CD14-positive monocyte (primary cell): ENCODE results near the gene SYNDIG1. TPM values are rescaled to one million over a fixed set of nuclear protein-coding genes. Genes with fewer than 3 reads are reported as not detected.

Source experiments
- DNase-seq, 3 donors: peaks; one replicate each; pipeline ENCODE4 v3.0.0-alpha.2; 2011 to 2022
- H2AFZ ChIP-seq: 2 replicates; pipeline ENCODE4 v1.6.0; 2012; ENCODE audit warnings: mild to moderate bottlenecking, low read depth, low read length, inconsistent platforms; ENCODE audit not compliant: insufficient read depth, poor library complexity, severe bottlenecking
- H3K27ac ChIP-seq, 2 donors: 1 replicate in 1 of 2; 2 replicates in 1 of 2; pipeline ENCODE4 v1.5.1; 2012 to 2013; ENCODE audit warnings: low read length in 2 of 2, control low read depth in 1 of 2, inconsistent platforms in 1 of 2, low read depth in 1 of 2, mild to moderate bottlenecking in 1 of 2
- H3K27me3 ChIP-seq, 2 donors: one replicate each; pipeline versions ENCODE4 v1.6.0 to v1.6.1; 2011 to 2013; ENCODE audit warnings: low read length in 2 of 2; ENCODE audit not compliant: control insufficient read depth in 2 of 2, insufficient read depth in 2 of 2
- H3K36me3 ChIP-seq, 2 donors: replicated peaks in 1 of 2; 1 replicate in 1 of 2; 2 replicates in 1 of 2; pipeline versions ENCODE4 v1.5.1 to v1.6.1; 2012 to 2013; ENCODE audit warnings: low read length in 2 of 2, control low read depth in 1 of 2, inconsistent platforms in 1 of 2, mild to moderate bottlenecking in 1 of 2; ENCODE audit not compliant: insufficient read depth in 2 of 2, control insufficient read depth in 1 of 2
- H3K4me1 ChIP-seq, 2 donors: 1 replicate in 1 of 2; 2 replicates in 1 of 2; pipeline versions ENCODE4 v1.5.1 to v1.6.1; 2012 to 2013; ENCODE audit warnings: low read length in 2 of 2, control low read depth in 1 of 2, inconsistent platforms in 1 of 2, mild to moderate bottlenecking in 1 of 2, moderate library complexity in 1 of 2; ENCODE audit not compliant: insufficient read depth in 2 of 2, control insufficient read depth in 1 of 2
- H3K4me2 ChIP-seq: replicated peaks from 2 replicates; pipeline ENCODE3; 2012; ENCODE audit warnings: low read length, moderate library complexity, mild to moderate bottlenecking; ENCODE audit not compliant: poor library complexity, severe bottlenecking; ENCODE audit errors: extremely low read depth
- H3K4me3 ChIP-seq, 3 experiments: fragments of 200-600 bp in 1 of 3; sonication (generic) in 1 of 3; replicated peaks in 1 of 3; 1 replicate in 2 of 3; 2 replicates in 1 of 3; pipeline ENCODE4 v1.5.1; 2011 to 2013; ENCODE audit warnings: low read length in 3 of 3, mild to moderate bottlenecking in 3 of 3, control low read depth in 2 of 3, low read depth in 2 of 3, inconsistent platforms in 1 of 3, moderate library complexity in 1 of 3
- H3K79me2 ChIP-seq: 2 replicates; pipeline ENCODE4 v1.6.0; 2012; ENCODE audit warnings: mild to moderate bottlenecking, control low read depth, inconsistent platforms, low read length, moderate library complexity; ENCODE audit not compliant: insufficient read depth
- H3K9ac ChIP-seq: 2 replicates; pipeline ENCODE4 v1.6.0; 2017; ENCODE audit warnings: low read length, mild to moderate bottlenecking; ENCODE audit not compliant: insufficient read depth, poor library complexity, severe bottlenecking
- H3K9me3 ChIP-seq, 2 donors: replicated peaks in 1 of 2; 1 replicate in 1 of 2; 2 replicates in 1 of 2; pipeline versions ENCODE4 v1.5.1 to v1.6.1; 2012 to 2013; ENCODE audit warnings: low read length in 2 of 2, control low read depth in 1 of 2; ENCODE audit not compliant: control insufficient read depth in 1 of 2, insufficient read depth in 1 of 2
- H4K20me1 ChIP-seq: 2 replicates; pipeline ENCODE4 v1.6.0; 2012; ENCODE audit warnings: mild to moderate bottlenecking, low read length, control low read depth, moderate library complexity; ENCODE audit not compliant: insufficient read depth
- H3K27ac Mint-ChIP-seq, 7 donors: one replicate each; pipeline ENCODE4 v1.8.0; 2020; ENCODE audit warnings: mild to moderate bottlenecking in 7 of 7, mixed read lengths in 7 of 7, moderate library complexity in 6 of 7, inconsistent platforms in 2 of 7
- H3K27me3 Mint-ChIP-seq, 3 donors: one replicate each; pipeline ENCODE4 v1.8.0; 2021 to 2022; ENCODE audit warnings: low read depth in 3 of 3, mild to moderate bottlenecking in 3 of 3, mixed read lengths in 3 of 3, moderate library complexity in 3 of 3, inconsistent platforms in 1 of 3
- H3K36me3 Mint-ChIP-seq, 2 donors: one replicate each; pipeline ENCODE4 v1.8.0; 2020; ENCODE audit warnings: mixed read lengths in 2 of 2, inconsistent platforms in 1 of 2, mild to moderate bottlenecking in 1 of 2
- H3K4me1 Mint-ChIP-seq: one replicate; pipeline ENCODE4 v1.8.0; 2020; ENCODE audit warnings: mild to moderate bottlenecking, mixed read lengths
- H3K4me3 Mint-ChIP-seq, 2 donors: one replicate each; pipeline ENCODE4 v1.8.0; 2020; ENCODE audit warnings: mild to moderate bottlenecking in 2 of 2, mixed read lengths in 2 of 2, moderate library complexity in 1 of 2
- H3K9me3 Mint-ChIP-seq, 7 donors: one replicate each; pipeline ENCODE4 v1.8.0; 2020 to 2022; ENCODE audit warnings: mixed read lengths in 7 of 7, mild to moderate bottlenecking in 6 of 7, moderate library complexity in 6 of 7, inconsistent platforms in 2 of 7
- WGBS: methylation state at CpG from one replicate; pipeline ENCODE4 v1.1.5; 2013; ENCODE audit warnings: missing lambda C conversion rate; ENCODE audit not compliant: insufficient coverage; 5-methylcytosine and 5-hydroxymethylcytosine counted together
- intact Hi-C, 2 donors: fragments of 100-400 bp; cut with micrococcal nuclease; formaldehyde crosslinking; loops; one replicate each; pipeline versions ENCODE4 v1.15.0 to v1.15.1; 2023
- polyA plus RNA-seq, 3 donors: library from polyadenylated mRNA; depleted of rRNA in 1 of 3; unstranded in 2 of 3; stranded (reverse) in 1 of 3; fragments of 300-500 nt in 2 of 3; fragments of >200 nt in 1 of 3; fragmentation: Illumina TruSeq in 2 of 3; gene quantifications; 1 replicate in 2 of 3; 2 replicates in 1 of 3; pipeline ENCODE4 v1.2.3, GENCODE V29; 2012 to 2021
- TF ChIP-seq, protein P1 (sequence below): fragments of 200-600 bp; IDR thresholded peaks from one replicate; pipeline ENCODE4 v1.8.0; 2022; ENCODE audit warnings: antibody characterized with exemption, mild to moderate bottlenecking

Gene SYNDIG1
- polyA plus RNA-seq, 3 donors, result not detected

DNA sequence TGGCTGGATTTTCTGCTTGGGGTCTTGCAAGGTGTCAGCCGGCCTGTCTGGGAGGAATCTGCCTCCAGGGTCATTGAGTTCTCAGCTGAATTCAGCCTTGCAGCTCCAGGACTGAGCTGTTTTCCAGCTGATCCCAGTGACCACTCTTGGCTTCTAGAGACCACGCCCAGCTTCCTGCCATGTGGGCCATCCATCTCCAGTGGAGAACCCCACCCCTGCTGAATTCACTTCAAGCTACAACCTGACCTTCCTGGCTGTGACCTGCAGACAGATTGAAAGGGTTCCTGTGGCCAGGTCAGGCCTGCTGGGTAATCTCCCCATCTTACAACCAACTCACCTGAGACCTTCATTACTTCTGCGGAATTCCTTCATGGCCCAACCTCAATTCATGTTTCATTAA lies 26.5 kb upstream of the SYNDIG1 start:
- intact Hi-C loops, result no loop called here
- Mint-ChIP-seq H3K4me1 (no peaks in the 10 kb centered on the region), H3K9me3 (peaks cover 0 to 2% (median 0%) of the 10 kb centered on the region in 7 donors), H3K27ac (no peak overlapping the region), H3K4me3 (no peak overlapping the region), H3K27me3 (peaks cover 0 to 5% (median 4%) of the 10 kb centered on the region in 3 donors), H3K36me3 (no peaks in the 10 kb centered on the region)
- Histone ChIP-seq H3K4me3 (no peak overlapping the region), H3K79me2 (no peaks in the 10 kb centered on the region), H3K36me3 (no peaks in the 10 kb centered on the region), H3K4me1 (no peaks in the 10 kb centered on the region), H2AFZ (no peak overlapping the region), H3K4me2 (no peak overlapping the region), H3K27me3 (no peaks in the 10 kb centered on the region), H4K20me1 (no peaks in the 10 kb centered on the region), H3K9ac (no peak overlapping the region), H3K27ac (no peak overlapping the region), H3K9me3 (no peaks in the 10 kb centered on the region)
- 100% methylated on average over 2 of the region's 3 CpGs for WGBS
- TF ChIP-seq, protein P1, sequence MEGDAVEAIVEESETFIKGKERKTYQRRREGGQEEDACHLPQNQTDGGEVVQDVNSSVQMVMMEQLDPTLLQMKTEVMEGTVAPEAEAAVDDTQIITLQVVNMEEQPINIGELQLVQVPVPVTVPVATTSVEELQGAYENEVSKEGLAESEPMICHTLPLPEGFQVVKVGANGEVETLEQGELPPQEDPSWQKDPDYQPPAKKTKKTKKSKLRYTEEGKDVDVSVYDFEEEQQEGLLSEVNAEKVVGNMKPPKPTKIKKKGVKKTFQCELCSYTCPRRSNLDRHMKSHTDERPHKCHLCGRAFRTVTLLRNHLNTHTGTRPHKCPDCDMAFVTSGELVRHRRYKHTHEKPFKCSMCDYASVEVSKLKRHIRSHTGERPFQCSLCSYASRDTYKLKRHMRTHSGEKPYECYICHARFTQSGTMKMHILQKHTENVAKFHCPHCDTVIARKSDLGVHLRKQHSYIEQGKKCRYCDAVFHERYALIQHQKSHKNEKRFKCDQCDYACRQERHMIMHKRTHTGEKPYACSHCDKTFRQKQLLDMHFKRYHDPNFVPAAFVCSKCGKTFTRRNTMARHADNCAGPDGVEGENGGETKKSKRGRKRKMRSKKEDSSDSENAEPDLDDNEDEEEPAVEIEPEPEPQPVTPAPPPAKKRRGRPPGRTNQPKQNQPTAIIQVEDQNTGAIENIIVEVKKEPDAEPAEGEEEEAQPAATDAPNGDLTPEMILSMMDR, result no peak
- DNase-seq, result no peak

DNA sequence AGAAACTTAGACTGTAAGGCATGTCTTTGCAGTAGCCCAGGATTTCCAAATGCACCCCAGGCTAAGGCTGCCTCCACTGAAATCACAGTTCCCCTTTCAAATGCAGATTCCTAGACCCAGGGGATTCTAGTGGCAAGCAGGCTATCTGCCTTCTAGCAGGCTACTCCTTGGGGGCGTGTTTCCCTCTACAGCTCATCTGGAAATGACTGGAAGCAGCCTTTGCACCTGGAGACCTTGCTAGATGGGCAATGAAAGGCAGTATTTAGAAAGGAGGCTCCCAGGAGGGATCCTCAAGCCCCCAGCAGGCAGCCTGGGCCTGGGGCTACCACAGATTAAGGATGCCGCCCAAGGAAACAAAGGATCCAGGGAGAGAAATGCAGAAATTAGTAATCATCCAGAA lies 26.0 kb upstream of the SYNDIG1 start:
- no peak overlapping the region for H3K4me3 Mint-ChIP-seq
- Histone ChIP-seq H3K9ac (no peak overlapping the region), H3K36me3 (no peaks in the 10 kb centered on the region), H3K27me3 (no peaks in the 10 kb centered on the region), H3K9me3 (no peaks in the 10 kb centered on the region), H3K4me3 (no peak overlapping the region), H3K27ac (no peak overlapping the region), H4K20me1 (no peaks in the 10 kb centered on the region), H2AFZ (no peak overlapping the region), H3K79me2 (no peaks in the 10 kb centered on the region), H3K4me2 (no peak overlapping the region), H3K4me1 (no peaks in the 10 kb centered on the region)
- no peaks in the 10 kb centered on the region for H3K4me1 Mint-ChIP-seq
- H3K27ac Mint-ChIP-seq, result no peak overlapping the region
- peaks cover 0 to 2% (median 0%) of the 10 kb centered on the region in 7 donors for H3K9me3 Mint-ChIP-seq
- 100% methylated on average over 1 of the region's 2 CpGs for WGBS
- no peaks in the 10 kb centered on the region for H3K36me3 Mint-ChIP-seq
- no peak for DNase-seq
- intact Hi-C loops, result no loop called here
- peaks cover 0 to 5% (median 4%) of the 10 kb centered on the region in 3 donors for H3K27me3 Mint-ChIP-seq
- TF ChIP-seq, protein P1, result no peak
